HEK293T (cell line): ENCODE results near the gene COL1A1.

Experiments used
- ARNT ChIP-seq: fragments of 450-650 bp; IDR thresholded peaks from 2 replicates; pipeline ENCODE4 v1.6.1; 2017; ENCODE audit warnings: mild to moderate bottlenecking
- BHLHE40 ChIP-seq: fragments of 450-650 bp; IDR thresholded peaks from 2 replicates; pipeline ENCODE4 v1.6.1; 2016; ENCODE audit warnings: mild to moderate bottlenecking, moderate library complexity, borderline replicate concordance
- ELF4 ChIP-seq: fragments of 450-650 bp; IDR thresholded peaks from 2 replicates; pipeline ENCODE4 v1.6.1; 2017; ENCODE audit warnings: antibody characterized with exemption
- FOXA1 ChIP-seq: fragments of 450-650 bp; IDR thresholded peaks from 2 replicates; pipeline ENCODE4 v1.6.1; 2016; ENCODE audit warnings: mild to moderate bottlenecking
- FOXK2 ChIP-seq: fragments of 450-650 bp; IDR thresholded peaks from 2 replicates; pipeline ENCODE4 v1.6.1; 2016; ENCODE audit warnings: mild to moderate bottlenecking
- FOXM1 ChIP-seq: fragments of 450-650 bp; IDR thresholded peaks from 2 replicates; pipeline ENCODE4 v1.6.1; 2017; ENCODE audit warnings: mild to moderate bottlenecking, borderline replicate concordance
- HDGF ChIP-seq: fragments of 450-650 bp; IDR thresholded peaks from 2 replicates; pipeline ENCODE4 v1.6.1; 2017; ENCODE audit warnings: antibody characterized with exemption, borderline replicate concordance
- L3MBTL2 ChIP-seq: fragments of 450-650 bp; conservative IDR thresholded peaks from 2 replicates; pipeline ENCODE4 v1.6.1; 2016; ENCODE audit warnings: mild to moderate bottlenecking
- LEF1 ChIP-seq: fragments of 450-650 bp; IDR thresholded peaks from 2 replicates; pipeline ENCODE4 v1.6.1; 2017; ENCODE audit warnings: mild to moderate bottlenecking, borderline replicate concordance
- NFRKB ChIP-seq: fragments of 450-650 bp; IDR thresholded peaks from 2 replicates; pipeline ENCODE4 v1.6.1; 2016; ENCODE audit warnings: mild to moderate bottlenecking, moderate library complexity
- SP1 ChIP-seq: fragments of 450-650 bp; IDR thresholded peaks from 2 replicates; pipeline ENCODE4 v1.6.1; 2017
- SUZ12 ChIP-seq: fragments of 450-650 bp; IDR thresholded peaks from 2 replicates; pipeline ENCODE4 v1.6.1; 2016; ENCODE audit warnings: mild to moderate bottlenecking
- ZNF384 ChIP-seq: fragments of 450-650 bp; IDR thresholded peaks from 2 replicates; pipeline ENCODE4 v1.6.1; 2016
- TF ChIP-seq, protein P1 (sequence below): fragments of 450-650 bp; IDR thresholded peaks from 2 replicates; pipeline ENCODE4 v1.6.1; 2016

GRCh38 chr17:50165466-50165865, 36.0 kb downstream of the COL1A1 start:
- TF ChIP-seq, protein P1, sequence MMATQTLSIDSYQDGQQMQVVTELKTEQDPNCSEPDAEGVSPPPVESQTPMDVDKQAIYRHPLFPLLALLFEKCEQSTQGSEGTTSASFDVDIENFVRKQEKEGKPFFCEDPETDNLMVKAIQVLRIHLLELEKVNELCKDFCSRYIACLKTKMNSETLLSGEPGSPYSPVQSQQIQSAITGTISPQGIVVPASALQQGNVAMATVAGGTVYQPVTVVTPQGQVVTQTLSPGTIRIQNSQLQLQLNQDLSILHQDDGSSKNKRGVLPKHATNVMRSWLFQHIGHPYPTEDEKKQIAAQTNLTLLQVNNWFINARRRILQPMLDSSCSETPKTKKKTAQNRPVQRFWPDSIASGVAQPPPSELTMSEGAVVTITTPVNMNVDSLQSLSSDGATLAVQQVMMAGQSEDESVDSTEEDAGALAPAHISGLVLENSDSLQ = no peak
- TF ChIP-seq BHLHE40 (no peak), LEF1 (no peak), ELF4 (no peak), L3MBTL2 (no peak), SP1 (no peak), ARNT (no peak), NFRKB (no peak), FOXA1 (no peak), FOXM1 (no peak), HDGF (no peak), SUZ12 (no peak), ZNF384 (no peak), FOXK2 (no peak)
